Lower lobe of right lung (tissue), 2 donors: ENCODE data around the gene IGF2. TPM values are rescaled to one million over a fixed set of nuclear protein-coding genes. Genes with fewer than 3 reads are reported as not detected.

ENCODE experiments used
- ATAC-seq, 2 donors: fragments of 200-7000 bp; cut with Tn5 transposase; one replicate each; pipeline ENCODE4 v1.9.1; 2020 to 2022; ENCODE audit warnings: mild to moderate bottlenecking in 2 of 2, moderate library complexity in 2 of 2
- DNase-seq: peaks from one replicate; pipeline ENCODE4 v3.0.0-alpha.2; 2020
- H3K27ac ChIP-seq: fragments of 200-600 bp; one replicate; pipeline ENCODE4 v1.8.0; 2022
- H3K27me3 ChIP-seq: fragments of 200-600 bp; one replicate; pipeline ENCODE4 v1.8.0; 2022; ENCODE audit warnings: low read depth
- H3K36me3 ChIP-seq: fragments of 200-600 bp; one replicate; pipeline ENCODE4 v1.8.0; 2022; ENCODE audit warnings: mild to moderate bottlenecking
- H3K4me1 ChIP-seq: fragments of 200-600 bp; one replicate; pipeline ENCODE4 v1.8.0; 2022
- H3K4me3 ChIP-seq: fragments of 200-600 bp; one replicate; pipeline ENCODE4 v1.8.0; 2022; ENCODE audit warnings: mild to moderate bottlenecking
- H3K9me3 ChIP-seq: fragments of 200-600 bp; one replicate; pipeline ENCODE4 v1.8.0; 2022
- CTCF ChIP-seq: fragments of 200-600 bp; IDR thresholded peaks from one replicate; pipeline ENCODE4 v1.8.0; 2022; ENCODE audit warnings: antibody characterized with exemption, mild to moderate bottlenecking
- intact Hi-C: fragments of 100-400 bp; cut with DNase I; formaldehyde crosslinking; loops from one replicate; pipeline ENCODE4 v1.11.0; 2022
- total RNA-seq: library from RNA; stranded (reverse); fragmentation: NEBNext Ultra II Directional; extraction: Animal tissue kit (Norgen Biotek cat#: 25700); gene quantifications from one replicate; pipeline ENCODE4 v1.2.1, GENCODE V29; 2021
- donor health status: DM: no; HTN: yes; CAD: no; lungs with severe emphysema.

The IGF2 gene
- total RNA-seq, 1 donor from 2014 or later, result 33.9 TPM

- DNase-seq, result no peak
- Histone ChIP-seq H3K27me3 (peaks cover 14% of the 10 kb centered on the region), H3K4me3 (no peak overlapping the region), H3K9me3 (no peaks in the 10 kb centered on the region), H3K36me3 (no peaks in the 10 kb centered on the region), H3K27ac (no peak overlapping the region), H3K4me1 (no peaks in the 10 kb centered on the region)
- no peak for TF ChIP-seq CTCF
- ATAC-seq, result no peak
- intact Hi-C loops, result no loop called here
These were observed 34.6 kb upstream of the IGF2 start for GRCh38 chr11:2173761-2174160.

GRCh38 chr11:2173150-2173693 is 34.0 kb upstream of the IGF2 start:
- no peak overlapping the region for H3K4me3 ChIP-seq
- H3K27me3 ChIP-seq, result peaks cover 20% of the 10 kb centered on the region
- no peak for TF ChIP-seq CTCF
- no peaks in the 10 kb centered on the region for H3K9me3 ChIP-seq
- DNase-seq, result no peak
- no peaks in the 10 kb centered on the region for H3K36me3 ChIP-seq
- no peak for ATAC-seq
- H3K27ac ChIP-seq, result no peak overlapping the region
- intact Hi-C loops, result no loop called here
- H3K4me1 ChIP-seq, result no peaks in the 10 kb centered on the region

GRCh38 chr11:2172676-2173075 is 33.5 kb upstream of the IGF2 start:
- DNase-seq (no peak), ATAC-seq (no peak)
- Histone ChIP-seq H3K36me3 (no peaks in the 10 kb centered on the region), H3K9me3 (no peaks in the 10 kb centered on the region), H3K4me3 (no peak overlapping the region), H3K27ac (no peak overlapping the region), H3K27me3 (peaks cover 24% of the 10 kb centered on the region), H3K4me1 (no peaks in the 10 kb centered on the region)
- TF ChIP-seq CTCF, result no peak
- intact Hi-C loops, result no loop called here

GRCh38 chr11:2171591-2172003 is 32.4 kb upstream of the IGF2 start, which contains the start of gene TH:
Gene TH, minus strand, starts transcription at chr11:2171815. Its CDS starts 29 bp downstream, at chr11:2171786.
- Histone ChIP-seq H3K27ac (no peak within 1 kb of the TSS), H3K9me3 (no peaks in the 10 kb centered on the region), H3K4me3 (no peak within 1 kb of the TSS), H3K27me3 (peaks cover 34% of the 10 kb centered on the region), H3K4me1 (peaks cover under 1% of the 10 kb centered on the region), H3K36me3 (no peaks in the 10 kb centered on the region)
- ATAC-seq (no peak), DNase-seq (no peak)
- intact Hi-C loops, result no loop called here
- no peak for TF ChIP-seq CTCF

GRCh38 chr11:2169626-2170570 is 30.7 kb upstream of the IGF2 start:
- no peaks in the 10 kb centered on the region for H3K36me3 ChIP-seq
- no peak for TF ChIP-seq CTCF
- peaks cover 8% of the 10 kb centered on the region for H3K4me1 ChIP-seq
- H3K27ac ChIP-seq, result no peak overlapping the region
- no peak overlapping the region for H3K4me3 ChIP-seq
- intact Hi-C loops, result no loop called here
- H3K27me3 ChIP-seq, result peaks cover 51% of the 10 kb centered on the region
- ATAC-seq (no peak), DNase-seq (no peak)
- H3K9me3 ChIP-seq, result no peaks in the 10 kb centered on the region
